H1 (cell line): Measurements from ENCODE around the gene ORMDL3. TPM values are rescaled to one million over a fixed set of nuclear protein-coding genes. Genes with fewer than 3 reads are reported as not detected.

Experiments used
- CTCF ChIA-PET: fragments of 300-600 bp; sonication (Branson Sonifier 250); formaldehyde crosslinking; loops from one replicate; lab custom pipeline; 2021; ENCODE audit not compliant: partially characterized antibody; lab: Charles Lee
- POLR2A ChIA-PET: fragments of 300-600 bp; sonication (Branson Sonifier 250); formaldehyde crosslinking; loops from one replicate; lab custom pipeline; 2021; ENCODE audit warnings: inconsistent platforms; ENCODE audit not compliant: partially characterized antibody; lab: Charles Lee
- DNase-seq, 2 experiments: peaks; one replicate each; pipeline versions ENCODE4 v3.0.0 to v3.0.0-alpha.2; 2010 to 2022; ENCODE audit warnings: low spot score in 2 of 2, low read depth in 1 of 2, mixed read lengths in 1 of 2
- FAIRE-seq: peaks from 2 replicates; lab custom pipeline; 2011; peaks lifted over from hg19 to GRCh38; lab: Jason Lieb, UNC
- H2AFZ ChIP-seq: 2 replicates; pipeline ENCODE4 v1.8.1; 2012; ENCODE audit warnings: low read length, inconsistent platforms
- H2AK5ac ChIP-seq: 2 replicates; pipeline ENCODE4 v1.6.1; 2013; ENCODE audit warnings: low read depth, low read length
- H2BK120ac ChIP-seq: replicated peaks from 2 replicates; pipeline ENCODE3; 2013; ENCODE audit warnings: low read depth, low read length, inconsistent platforms
- H2BK12ac ChIP-seq: 2 replicates; pipeline ENCODE4 v1.6.1; 2013; ENCODE audit warnings: low read depth, low read length
- H2BK15ac ChIP-seq: 2 replicates; pipeline ENCODE4 v1.6.1; 2013; ENCODE audit warnings: low read length
- H2BK20ac ChIP-seq: 2 replicates; pipeline ENCODE4 v1.6.1; 2013; ENCODE audit warnings: low read length
- H2BK5ac ChIP-seq: 2 replicates; pipeline ENCODE4 v1.6.1; 2013; ENCODE audit warnings: low read depth, low read length
- H3K14ac ChIP-seq: 2 replicates; pipeline ENCODE4 v1.6.1; 2013; ENCODE audit warnings: inconsistent platforms; ENCODE audit not compliant: insufficient read length
- H3K18ac ChIP-seq: 2 replicates; pipeline ENCODE4 v1.6.1; 2013; ENCODE audit warnings: low read length; ENCODE audit errors: extremely low read depth
- H3K23ac ChIP-seq: 2 replicates; pipeline ENCODE4 v1.6.1; 2013; ENCODE audit warnings: inconsistent platforms; ENCODE audit not compliant: insufficient read length
- H3K23me2 ChIP-seq: 2 replicates; pipeline ENCODE4 v1.6.1; 2013; ENCODE audit warnings: low read depth, low read length
- H3K27ac ChIP-seq: 2 replicates; pipeline ENCODE4 v1.6.1; 2011; ENCODE audit warnings: low read depth, low read length, inconsistent platforms
- H3K27me3 ChIP-seq, 4 experiments: replicated peaks in 1 of 4; 1 replicate in 1 of 4; 2 replicates in 3 of 4; pipeline versions ENCODE4 v1.6.1 to v1.8.1; 2011 to 2013; ENCODE audit warnings: low read length in 3 of 4, mild to moderate bottlenecking in 3 of 4, inconsistent platforms in 2 of 4, mixed read lengths in 2 of 4, moderate library complexity in 1 of 4; ENCODE audit not compliant: control insufficient read depth in 3 of 4, insufficient read depth in 3 of 4; ENCODE audit errors: extremely low read depth in 1 of 4
- H3K36me3 ChIP-seq, 4 experiments: 2 replicates each; pipeline versions ENCODE4 v1.6.1 to v1.8.1; 2011 to 2013; ENCODE audit warnings: mild to moderate bottlenecking in 4 of 4, low read length in 3 of 4, moderate library complexity in 2 of 4, control low read depth in 1 of 4, inconsistent platforms in 1 of 4; ENCODE audit not compliant: insufficient read depth in 4 of 4, control insufficient read depth in 2 of 4
- H3K4ac ChIP-seq: replicated peaks from 2 replicates; pipeline ENCODE3; 2013; ENCODE audit warnings: low read length, low read depth, mixed read lengths, inconsistent platforms; ENCODE audit not compliant: insufficient read length
- H3K4me1 ChIP-seq, 4 experiments: replicated peaks in 1 of 4; 1 replicate in 1 of 4; 2 replicates in 3 of 4; pipeline versions ENCODE4 v1.6.1 to v1.8.1; 2011 to 2013; ENCODE audit warnings: low read length in 3 of 4, inconsistent platforms in 2 of 4, mixed read lengths in 1 of 4; ENCODE audit not compliant: insufficient read depth in 4 of 4, control insufficient read depth in 3 of 4
- H3K4me2 ChIP-seq, 2 experiments: 2 replicates each; pipeline versions ENCODE4 v1.6.1 to v1.8.1; 2011 to 2013; ENCODE audit warnings: low read depth in 2 of 2, low read length in 2 of 2, control low read depth in 1 of 2, inconsistent platforms in 1 of 2, mild to moderate bottlenecking in 1 of 2; ENCODE audit not compliant: insufficient read depth in 1 of 2
- H3K4me3 ChIP-seq, 4 experiments: fragments of 200-600, 300-600 bp in 1 of 4; sonication (generic), shearing (Covaris generic), sonication (Bioruptor Twin) in 1 of 4; 2 replicates each; pipeline versions ENCODE4 v1.5.1 to v1.8.1; 2011 to 2016; ENCODE audit warnings: low read length in 4 of 4, low read depth in 3 of 4, control low read depth in 2 of 4, inconsistent platforms in 2 of 4, mild to moderate bottlenecking in 2 of 4, mixed read lengths in 1 of 4, moderate library complexity in 1 of 4; ENCODE audit not compliant: insufficient read depth in 2 of 4; ENCODE audit errors: extremely low read depth in 1 of 4
- H3K56ac ChIP-seq: replicated peaks from 2 replicates; pipeline ENCODE3; 2013; ENCODE audit warnings: low read depth, mild to moderate bottlenecking, mixed read lengths, low read length, inconsistent platforms; ENCODE audit not compliant: insufficient read length
- H3K79me1 ChIP-seq: 2 replicates; pipeline ENCODE4 v1.6.1; 2013; ENCODE audit warnings: low read depth, low read length, control low read depth
- H3K79me2 ChIP-seq, 2 experiments: 2 replicates each; pipeline versions ENCODE4 v1.6.1 to v1.8.1; 2012 to 2013; ENCODE audit warnings: low read length in 2 of 2, mild to moderate bottlenecking in 2 of 2, inconsistent platforms in 1 of 2; ENCODE audit not compliant: insufficient read depth in 2 of 2, control insufficient read depth in 1 of 2
- H3K9ac ChIP-seq, 4 experiments: replicated peaks in 1 of 4; 1 replicate in 1 of 4; 2 replicates in 3 of 4; pipeline versions ENCODE4 v1.6.1 to v1.8.1; 2011 to 2013; ENCODE audit warnings: low read depth in 3 of 4, low read length in 3 of 4, control low read depth in 2 of 4, mild to moderate bottlenecking in 2 of 4, moderate library complexity in 2 of 4, inconsistent platforms in 1 of 4; ENCODE audit errors: extremely low read depth in 1 of 4
- H3K9me3 ChIP-seq, 2 experiments: 2 replicates each; pipeline versions ENCODE4 v1.6.1 to v1.8.1; 2012 to 2013; ENCODE audit warnings: mild to moderate bottlenecking in 2 of 2, moderate library complexity in 2 of 2, control low read depth in 1 of 2, inconsistent platforms in 1 of 2, low read depth in 1 of 2, low read length in 1 of 2, mixed read lengths in 1 of 2; ENCODE audit not compliant: insufficient read depth in 2 of 2
- H4K20me1 ChIP-seq, 2 experiments: replicated peaks in 1 of 2; 2 replicates each; pipeline versions ENCODE3 to v1.8.1; 2011 to 2013; ENCODE audit warnings: inconsistent platforms in 2 of 2, low read length in 2 of 2, mild to moderate bottlenecking in 1 of 2; ENCODE audit not compliant: insufficient read depth in 2 of 2, control insufficient read depth in 1 of 2
- H4K5ac ChIP-seq: 2 replicates; pipeline ENCODE4 v1.6.1; 2013; ENCODE audit warnings: low read length, low read depth, mixed read lengths, inconsistent platforms; ENCODE audit not compliant: insufficient read length
- H4K8ac ChIP-seq: 2 replicates; pipeline ENCODE4 v1.8.0; 2013; ENCODE audit warnings: mild to moderate bottlenecking, moderate library complexity, low read length, inconsistent platforms; ENCODE audit not compliant: insufficient read depth; ENCODE audit errors: extremely low read depth
- H4K91ac ChIP-seq: replicated peaks from 2 replicates; pipeline ENCODE3; 2013; ENCODE audit warnings: low read length, mixed read lengths, inconsistent platforms; ENCODE audit not compliant: insufficient read length
- CBX8 ChIP-seq: fragments of 300-800, 300-1000 bp; sonication (generic); IDR thresholded peaks from 2 replicates; pipeline ENCODE4 v1.7.1; 2016; ENCODE audit warnings: low read depth, low read length, borderline replicate concordance
- CEBPB ChIP-seq: IDR thresholded peaks from 2 replicates; pipeline ENCODE4 v1.6.1; 2012; ENCODE audit warnings: low read depth, low read length
- CTBP2 ChIP-seq: IDR thresholded peaks from 2 replicates; pipeline ENCODE4 v1.7.0; 2011; ENCODE audit warnings: borderline replicate concordance, mild to moderate bottlenecking, moderate library complexity, mixed read lengths, low read length; ENCODE audit not compliant: insufficient read depth, insufficient read length
- HDAC6 ChIP-seq: IDR thresholded peaks from one replicate; pipeline ENCODE4 v1.7.1; 2012; ENCODE audit warnings: low read depth, mild to moderate bottlenecking, inconsistent platforms, low read length, moderate library complexity
- KDM1A ChIP-seq: fragments of 200-600, 300-600 bp; sonication (generic); IDR thresholded peaks from 2 replicates; pipeline ENCODE4 v1.7.1; 2016; ENCODE audit warnings: mild to moderate bottlenecking, low read length, borderline replicate concordance
- KDM4A ChIP-seq: IDR thresholded peaks from one replicate; pipeline ENCODE4 v1.7.1; 2012; ENCODE audit warnings: low read depth, mild to moderate bottlenecking, moderate library complexity, low read length, inconsistent platforms; ENCODE audit not compliant: severe bottlenecking
- KDM5A ChIP-seq: fragments of 200-600 bp; IDR thresholded peaks from 2 replicates; pipeline ENCODE4 v1.7.1; 2012; ENCODE audit warnings: mild to moderate bottlenecking, low read length, inconsistent platforms, mixed read lengths
- NANOG ChIP-seq: IDR thresholded peaks from 2 replicates; pipeline ENCODE4 v1.6.1; 2011; ENCODE audit warnings: low read length, low read depth, mild to moderate bottlenecking, inconsistent platforms; ENCODE audit not compliant: insufficient read depth, poor library complexity, severe bottlenecking
- POU5F1 ChIP-seq: IDR thresholded peaks from 2 replicates; pipeline ENCODE4 v1.6.1; 2011; ENCODE audit warnings: low read depth, mild to moderate bottlenecking, low read length, moderate library complexity
- RBBP5 ChIP-seq: IDR thresholded peaks from 2 replicates; pipeline ENCODE4 v1.7.1; 2012; ENCODE audit warnings: low read depth, mild to moderate bottlenecking, inconsistent platforms, low read length, moderate library complexity, borderline replicate concordance
- SIN3A ChIP-seq, 2 experiments: IDR thresholded peaks in 1 of 2; conservative IDR thresholded peaks in 1 of 2; 2 replicates each; pipeline ENCODE4 v1.6.1; 2011 to 2012; ENCODE audit warnings: low read length in 2 of 2, improper control_type of control experiment in 1 of 2, low read depth in 1 of 2, mild to moderate bottlenecking in 1 of 2
- SIX5 ChIP-seq: IDR thresholded peaks from 2 replicates; pipeline ENCODE4 v1.6.1; 2011; ENCODE audit warnings: mild to moderate bottlenecking, low read depth, low read length
- TBP ChIP-seq: IDR thresholded peaks from 2 replicates; pipeline ENCODE4 v1.6.1; 2011; ENCODE audit warnings: low read depth, low read length, improper control_type of control experiment
- YY1 ChIP-seq: IDR thresholded peaks from 2 replicates; pipeline ENCODE4 v1.6.1; 2011; ENCODE audit warnings: low read depth, mild to moderate bottlenecking, low read length
- WGBS, 2 experiments: shearing (Covaris generic) in 1 of 2; methylation state at CpG; one replicate each; pipeline versions ENCODE4 v1.1.6 to v1.1.7; 2013 to 2015; ENCODE audit warnings: low lambda C conversion rate in 2 of 2, mixed read lengths in 2 of 2, inconsistent platforms in 1 of 2, low coverage in 1 of 2, missing lambda C conversion rate in 1 of 2; ENCODE audit not compliant: insufficient replicate concordance in 2 of 2, insufficient coverage in 1 of 2, insufficient read length in 1 of 2; ENCODE audit errors: extremely low coverage in 1 of 2, missing lambda C conversion rate in 1 of 2; 5-methylcytosine and 5-hydroxymethylcytosine counted together
- polyA plus RNA-seq, 7 experiments: library from polyadenylated mRNA; depleted of rRNA in 3 of 7; stranded (reverse) in 5 of 7; unstranded in 2 of 7; fragments of >200 nt in 5 of 7; fragments of 200-250 nt in 2 of 7; gene quantifications; 1 replicate in 5 of 7; 2 replicates in 1 of 7; 4 replicates in 1 of 7; pipeline versions ENCODE4 v1.2.1 to v1.2.3, GENCODE V29; 2011 to 2013; ENCODE audit warnings: missing spikeins in 2 of 7, mixed read lengths in 2 of 7
- total RNA-seq: library from RNA; stranded (reverse); fragmentation: NEBNext Ultra II Directional; extraction: Animal tissue kit (Norgen Biotek cat#: 25700); gene quantifications from 2 replicates; pipeline ENCODE4 v1.2.1, GENCODE V29; 2021

ORMDL3 gene
- total and polyA plus RNA-seq, 2 of the 8 experiments (the other 6 are each of a cell fraction or from before 2014, with no cell fraction given): 50.4 to 108 TPM

DNA sequence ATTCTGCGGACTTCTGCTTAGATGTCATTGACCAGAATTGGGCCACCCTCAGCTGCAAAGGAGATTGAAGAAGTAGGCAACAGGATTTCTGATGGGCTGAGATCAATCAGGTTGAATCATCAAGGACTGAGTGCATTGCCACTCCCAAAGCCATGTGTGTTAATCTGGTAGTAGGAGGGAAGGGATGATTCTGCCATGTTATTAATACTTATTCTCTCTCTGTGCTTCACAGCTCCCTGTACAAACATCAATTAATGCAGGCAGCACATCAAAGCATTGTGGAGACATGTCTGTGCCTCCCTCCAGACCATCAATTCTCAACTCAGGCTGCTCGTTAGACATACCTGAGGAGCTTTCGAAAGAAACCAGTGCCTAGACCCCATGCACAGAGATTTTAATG lies 11.7 kb upstream of the ORMDL3 start:
- Histone ChIP-seq H3K27me3 (no peaks in the 10 kb centered on the region), H3K4me1 (peaks cover 0 to 6% (median under 1%) of the 10 kb centered on the region in 4 experiments; a peak in 5 of 7 replicates), H3K79me1 (no peaks in the 10 kb centered on the region), H4K5ac (no peak overlapping the region), H3K9ac (no peak overlapping the region), H4K91ac (no peak overlapping the region), H4K20me1 (no peaks in the 10 kb centered on the region), H2BK12ac (no peak overlapping the region), H3K27ac (no peak overlapping the region), H2BK120ac (no peak overlapping the region), H2AFZ (no peak overlapping the region), H3K4me2 (no peak overlapping the region), H2BK20ac (no peak overlapping the region), H3K18ac (no peak overlapping the region), H3K9me3 (no peaks in the 10 kb centered on the region), H3K4me3 (no peak overlapping the region), H2AK5ac (no peak overlapping the region), H3K36me3 (no peaks in the 10 kb centered on the region), H2BK5ac (no peak overlapping the region), H3K4ac (no peak overlapping the region), H3K56ac (no peak overlapping the region), H3K79me2 (no peaks in the 10 kb centered on the region), H4K8ac (no peak overlapping the region), H3K23me2 (0 out of 2 replicates have a peak, but pooled peaks cover 2% of the 10 kb centered on the region), H3K23ac (no peak overlapping the region), H2BK15ac (no peak overlapping the region), H3K14ac (no peak overlapping the region)
- FAIRE-seq (no peak), DNase-seq (no peak)
- 87% methylated on average over 3 of the region's 3 CpGs; no CpG with 5 or more reads in 1 of the 2 experiments for WGBS, 2 experiments
- CTCF ChIA-PET: interaction anchor here (0.8 to 4.1 kb wide), 7 partner anchors 9 to 30 kb away, joined by 3 to 16 read pairs (median 6); partner anchors contain the start of genes LRRC3C and ORMDL3
- TF ChIP-seq NANOG (no peak), SIN3A (conservative IDR thresholded peaks at IDR 0.05 in 1 of 2, IDR thresholded peaks at IDR 0.05 in 1 of 2; ENCODE audit: low read depth in 1 of 2, low read length in 2 of 2) (no peak), TBP (no peak), KDM5A (no peak), KDM4A (no peak), SIX5 (no peak), CBX8 (no peak), CTBP2 (no peak), POU5F1 (no peak), RBBP5 (no peak), CEBPB (no peak), HDAC6 (no peak), KDM1A (no peak), YY1 (no peak)
- POLR2A ChIA-PET: interaction anchor here (0.7 to 3.1 kb wide), 3 partner anchors 8 to 14 kb away, joined by 3 to 10 read pairs (median 5); partner anchors contain the start of genes LRRC3C and ORMDL3
